ENCODE results near the gene PIEZO2. TPM values are rescaled to one million over a fixed set of nuclear protein-coding genes. Genes with fewer than 3 reads are reported as not detected.
"Not testable (repeated sequence)": the region's sequence is repeated elsewhere in the genome, so short reads cannot be mapped to it uniquely, and the experiment has no call there.

Gene PIEZO2
- total RNA-seq, 1 donor from 2014 or later, result 134 TPM

DNA sequence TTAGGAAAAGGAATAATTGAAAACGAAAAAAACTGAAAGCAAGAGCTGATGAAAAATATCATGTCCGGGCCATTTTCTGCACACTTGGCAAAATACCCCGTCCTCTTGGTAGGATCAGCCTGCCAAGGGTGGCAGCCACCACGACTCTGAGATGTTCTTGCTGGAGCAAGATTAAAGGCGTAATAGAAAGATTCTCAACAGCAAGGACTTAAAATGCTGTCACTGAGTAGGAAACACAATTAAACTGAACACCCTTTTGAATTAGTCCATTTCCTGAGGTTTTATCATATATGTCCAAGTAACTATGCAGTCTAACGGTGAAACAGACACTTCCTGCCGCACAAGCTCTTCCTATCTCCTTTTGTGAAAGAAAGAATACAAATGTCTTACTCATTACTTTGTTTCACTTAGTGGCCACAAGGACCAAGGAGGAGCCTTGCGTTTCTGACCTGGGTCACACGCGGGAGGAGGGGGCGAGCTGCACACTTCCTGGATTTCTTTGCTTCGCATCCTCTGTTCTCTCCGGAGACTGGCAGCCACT, 222.7 kb downstream of the PIEZO2 start:
- TF ChIP-seq, protein P1, sequence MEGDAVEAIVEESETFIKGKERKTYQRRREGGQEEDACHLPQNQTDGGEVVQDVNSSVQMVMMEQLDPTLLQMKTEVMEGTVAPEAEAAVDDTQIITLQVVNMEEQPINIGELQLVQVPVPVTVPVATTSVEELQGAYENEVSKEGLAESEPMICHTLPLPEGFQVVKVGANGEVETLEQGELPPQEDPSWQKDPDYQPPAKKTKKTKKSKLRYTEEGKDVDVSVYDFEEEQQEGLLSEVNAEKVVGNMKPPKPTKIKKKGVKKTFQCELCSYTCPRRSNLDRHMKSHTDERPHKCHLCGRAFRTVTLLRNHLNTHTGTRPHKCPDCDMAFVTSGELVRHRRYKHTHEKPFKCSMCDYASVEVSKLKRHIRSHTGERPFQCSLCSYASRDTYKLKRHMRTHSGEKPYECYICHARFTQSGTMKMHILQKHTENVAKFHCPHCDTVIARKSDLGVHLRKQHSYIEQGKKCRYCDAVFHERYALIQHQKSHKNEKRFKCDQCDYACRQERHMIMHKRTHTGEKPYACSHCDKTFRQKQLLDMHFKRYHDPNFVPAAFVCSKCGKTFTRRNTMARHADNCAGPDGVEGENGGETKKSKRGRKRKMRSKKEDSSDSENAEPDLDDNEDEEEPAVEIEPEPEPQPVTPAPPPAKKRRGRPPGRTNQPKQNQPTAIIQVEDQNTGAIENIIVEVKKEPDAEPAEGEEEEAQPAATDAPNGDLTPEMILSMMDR (IDR thresholded peaks at IDR 0.05), result no peak
- H3K27me3 Mint-ChIP-seq (ENCODE audit: unreplicated experiment), result no peaks in the 10 kb centered on the region
- DNase-seq (ENCODE audit: extremely low spot score, unreplicated experiment), result no peak
- peaks cover 3% of the 10 kb centered on the region for H3K36me3 Mint-ChIP-seq (ENCODE audit: unreplicated experiment)
- peak overlapping the region; percentile 97 for H3K27ac Mint-ChIP-seq (ENCODE audit: unreplicated experiment)
- H3K4me1 Mint-ChIP-seq (ENCODE audit: unreplicated experiment), result peaks cover 82% of the 10 kb centered on the region
- no peaks in the 10 kb centered on the region for H3K9me3 Mint-ChIP-seq (ENCODE audit: unreplicated experiment)
- H3K4me3 Mint-ChIP-seq (ENCODE audit: unreplicated experiment), result peak overlapping the region; percentile 55

DNA sequence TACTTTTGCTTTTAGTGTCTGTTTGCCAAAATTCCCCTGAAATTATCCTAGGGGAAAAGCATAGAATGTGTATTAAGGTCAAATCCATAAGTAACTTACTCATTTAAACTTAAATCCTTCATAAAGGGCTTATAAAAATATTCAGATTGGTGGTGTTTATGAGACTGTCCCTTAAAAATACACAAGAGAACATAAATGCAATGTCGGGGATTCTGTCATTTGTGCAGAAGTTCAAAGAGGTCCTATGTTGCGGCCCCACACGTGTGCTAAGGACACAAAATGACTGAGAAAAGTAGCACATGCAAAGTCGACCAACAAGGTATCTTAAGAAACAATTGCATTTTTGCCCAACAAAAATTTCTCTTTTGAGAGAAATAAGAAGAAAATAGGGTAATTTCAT, 225.1 kb downstream of the PIEZO2 start:
- no peak for DNase-seq (ENCODE audit: extremely low spot score, unreplicated experiment)
- no peak overlapping the region for H3K4me3 Mint-ChIP-seq (ENCODE audit: unreplicated experiment)
- peaks cover 7% of the 10 kb centered on the region for H3K36me3 Mint-ChIP-seq (ENCODE audit: unreplicated experiment)
- no peaks in the 10 kb centered on the region for H3K27me3 Mint-ChIP-seq (ENCODE audit: unreplicated experiment)
- TF ChIP-seq, protein P1 (IDR thresholded peaks at IDR 0.05), result no peak
- H3K4me1 Mint-ChIP-seq (ENCODE audit: unreplicated experiment), result peaks cover 71% of the 10 kb centered on the region
- H3K9me3 Mint-ChIP-seq (ENCODE audit: unreplicated experiment), result no peaks in the 10 kb centered on the region
- H3K27ac Mint-ChIP-seq (ENCODE audit: unreplicated experiment), result peak overlapping the region; percentile 42

DNA sequence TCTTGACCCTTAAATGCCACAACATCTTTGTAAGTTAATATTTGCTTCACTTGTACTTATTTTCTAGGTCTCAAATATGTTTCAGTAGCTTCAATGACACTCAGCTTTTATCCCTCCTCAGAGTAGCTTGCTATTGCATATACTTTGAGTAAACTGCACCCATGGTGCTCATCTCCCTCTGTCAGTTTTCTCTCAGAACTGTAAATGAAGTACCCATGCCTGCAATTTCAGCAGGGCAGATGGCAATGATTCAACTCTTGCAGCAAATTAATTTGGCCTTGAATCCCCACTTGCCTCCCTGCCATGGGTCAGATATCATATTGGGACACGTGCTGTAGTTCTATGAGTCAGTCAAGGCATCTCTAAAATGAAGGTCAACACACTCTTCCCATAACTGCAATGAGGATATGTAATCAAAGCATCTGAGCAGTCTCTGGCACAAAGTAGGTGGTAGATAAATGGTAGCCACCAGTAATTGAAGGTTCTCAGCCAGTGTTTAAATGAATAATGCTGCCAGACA, 225.8 kb downstream of the PIEZO2 start:
- peaks cover 7% of the 10 kb centered on the region for H3K36me3 Mint-ChIP-seq (ENCODE audit: unreplicated experiment)
- DNase-seq (ENCODE audit: extremely low spot score, unreplicated experiment), result no peak

DNA sequence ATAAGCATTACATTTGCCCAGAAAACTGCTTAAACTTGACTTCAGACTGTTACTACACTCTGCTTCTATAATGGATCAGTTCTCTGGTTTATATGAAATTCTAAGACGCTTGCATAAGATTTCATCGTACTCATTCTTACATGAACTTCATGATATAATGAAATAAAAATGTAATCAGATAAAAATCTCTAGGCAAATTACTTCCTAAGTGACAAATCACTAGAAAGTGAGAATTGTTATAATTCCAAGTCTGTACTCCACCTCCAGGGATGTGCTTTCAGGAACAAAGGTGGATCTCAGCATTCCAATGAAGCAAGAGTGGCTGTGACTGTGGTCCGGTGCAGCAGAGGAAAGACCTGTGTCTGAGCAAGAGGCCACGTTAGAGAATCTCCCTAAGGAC, 226.2 kb downstream of the PIEZO2 start:
- Mint-ChIP-seq H3K27ac (ENCODE audit: unreplicated experiment) (peak overlapping the region; percentile 72), H3K27me3 (ENCODE audit: unreplicated experiment) (no peaks in the 10 kb centered on the region), H3K36me3 (ENCODE audit: unreplicated experiment) (peaks cover 7% of the 10 kb centered on the region), H3K4me1 (ENCODE audit: unreplicated experiment) (peaks cover 64% of the 10 kb centered on the region), H3K4me3 (ENCODE audit: unreplicated experiment) (no peak overlapping the region), H3K9me3 (ENCODE audit: unreplicated experiment) (no peaks in the 10 kb centered on the region)
- DNase-seq (ENCODE audit: extremely low spot score, unreplicated experiment), result no peak
- TF ChIP-seq, protein P1 (IDR thresholded peaks at IDR 0.05), result no peak

More for the DNA sequence above, 225.8 kb downstream of the PIEZO2 start:
- Mint-ChIP-seq H3K4me3 (ENCODE audit: unreplicated experiment) (no peak overlapping the region), H3K4me1 (ENCODE audit: unreplicated experiment) (peaks cover 65% of the 10 kb centered on the region), H3K27me3 (ENCODE audit: unreplicated experiment) (no peaks in the 10 kb centered on the region), H3K9me3 (ENCODE audit: unreplicated experiment) (no peaks in the 10 kb centered on the region), H3K27ac (ENCODE audit: unreplicated experiment) (peak overlapping the region; percentile 72)
- TF ChIP-seq, protein P1 (IDR thresholded peaks at IDR 0.05), result no peak

DNA sequence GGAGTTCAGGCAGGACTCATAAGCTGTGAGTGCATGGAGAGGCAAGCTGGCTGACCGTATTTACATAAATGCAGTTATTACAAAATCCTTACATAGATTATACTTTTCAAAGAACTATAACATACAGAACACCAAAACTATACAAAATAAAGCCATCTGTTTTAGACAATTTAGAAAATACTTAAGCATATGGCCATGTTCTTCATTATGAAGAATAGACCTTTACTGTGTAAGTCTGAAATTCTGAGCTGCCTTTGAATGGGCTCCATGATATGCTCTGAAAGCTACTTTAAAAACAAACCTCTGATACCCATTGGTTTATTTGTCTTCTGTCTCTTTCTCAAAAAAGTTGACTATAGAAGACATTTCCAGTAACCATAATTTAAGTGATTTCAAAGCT, 226.7 kb downstream of the PIEZO2 start:
- not testable (repeated sequence) for H3K27me3 Mint-ChIP-seq (ENCODE audit: unreplicated experiment); H3K4me3 Mint-ChIP-seq (ENCODE audit: unreplicated experiment); H3K36me3 Mint-ChIP-seq (ENCODE audit: unreplicated experiment); DNase-seq (ENCODE audit: extremely low spot score, unreplicated experiment); H3K9me3 Mint-ChIP-seq (ENCODE audit: unreplicated experiment)
- Mint-ChIP-seq H3K4me1 (ENCODE audit: unreplicated experiment) (peaks cover 64% of the 10 kb centered on the region), H3K27ac (ENCODE audit: unreplicated experiment) (peak overlapping the region; percentile 72)

DNA sequence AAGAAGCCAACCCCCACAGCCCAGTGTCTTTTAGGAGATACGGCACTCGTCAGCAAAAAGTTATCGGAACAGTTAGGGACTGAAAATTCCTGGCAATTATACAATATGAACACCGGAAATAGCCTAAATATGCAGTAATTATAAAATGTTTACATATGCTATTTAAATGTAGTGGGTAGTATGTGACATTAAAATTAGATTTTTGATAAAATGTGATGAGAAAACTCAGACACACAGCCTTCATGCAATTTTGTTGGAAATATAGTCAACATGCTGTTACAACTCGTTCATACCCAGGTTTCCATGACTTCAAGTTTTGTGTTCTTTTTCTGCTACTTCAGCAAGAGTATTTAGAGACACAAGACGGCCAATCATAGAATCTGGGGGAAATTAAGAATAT, 229.1 kb downstream of the PIEZO2 start:
- DNase-seq (ENCODE audit: extremely low spot score, unreplicated experiment); H3K9me3 Mint-ChIP-seq (ENCODE audit: unreplicated experiment); H3K36me3 Mint-ChIP-seq (ENCODE audit: unreplicated experiment); H3K4me3 Mint-ChIP-seq (ENCODE audit: unreplicated experiment); H3K27me3 Mint-ChIP-seq (ENCODE audit: unreplicated experiment); H3K27ac Mint-ChIP-seq (ENCODE audit: unreplicated experiment): not testable (repeated sequence)
- peaks cover 55% of the 10 kb centered on the region for H3K4me1 Mint-ChIP-seq (ENCODE audit: unreplicated experiment)
